DND-41 (cell line): ENCODE measurements around the gene MIS18A.

Source experiments
- CTCF ChIP-seq: IDR thresholded peaks from 2 replicates; pipeline ENCODE4 v1.5.1; 2012; ENCODE audit warnings: borderline replicate concordance, low read length, moderate library complexity, mild to moderate bottlenecking; ENCODE audit not compliant: poor library complexity, severe bottlenecking; ENCODE audit errors: extremely low read depth
- EZH2 ChIP-seq: IDR thresholded peaks from 3 replicates; pipeline ENCODE4 v1.6.1; 2012; ENCODE audit warnings: borderline replicate concordance, low read depth, mild to moderate bottlenecking, moderate library complexity, low read length, inconsistent platforms; ENCODE audit not compliant: severe bottlenecking

- TF ChIP-seq CTCF (no peak), EZH2 (no peak)
Measured at GRCh38 chr21:32309906-32310460, 31.1 kb upstream of the MIS18A start.
